Natural killer cell (primary cell): ENCODE data around the gene HCRTR1. TPM values are rescaled to one million over a fixed set of nuclear protein-coding genes. Genes with fewer than 3 reads are reported as not detected.

Experiments
- ATAC-seq, 3 donors: fragments of 150-1000 bp in 2 of 3; fragments of 200-7000 bp in 1 of 3; cut with Tn5 transposase; 1 replicate in 1 of 3; 2 replicates in 2 of 3; pipeline ENCODE4 v1.10.0; 2021; ENCODE audit warnings: mild to moderate bottlenecking in 2 of 3, moderate library complexity in 2 of 3
- DNase-seq, 2 donors: peaks; one replicate each; pipeline versions ENCODE4 v3.0.0 to v3.0.0-alpha.2; 2013 to 2021; ENCODE audit warnings: mixed read lengths in 1 of 2
- H3K27ac ChIP-seq: one replicate; pipeline ENCODE4 v1.5.1; 2013; ENCODE audit warnings: mild to moderate bottlenecking, low read length
- H3K27me3 ChIP-seq: one replicate; pipeline ENCODE4 v1.6.1; 2013; ENCODE audit warnings: low read length; ENCODE audit not compliant: control insufficient read depth, insufficient read depth
- H3K36me3 ChIP-seq: one replicate; pipeline ENCODE4 v1.6.1; 2013; ENCODE audit warnings: low read length; ENCODE audit not compliant: control insufficient read depth, insufficient read depth
- H3K4me1 ChIP-seq: one replicate; pipeline ENCODE4 v1.6.1; 2013; ENCODE audit warnings: low read length; ENCODE audit not compliant: control insufficient read depth, insufficient read depth
- H3K4me3 ChIP-seq: one replicate; pipeline ENCODE4 v1.5.1; 2013; ENCODE audit warnings: low read length
- H3K9me3 ChIP-seq: one replicate; pipeline ENCODE4 v1.6.1; 2013; ENCODE audit warnings: low read length; ENCODE audit not compliant: control insufficient read depth, insufficient read depth
- H3K27ac Mint-ChIP-seq, 2 donors: one replicate each; pipeline ENCODE4 v1.8.0; 2022; ENCODE audit warnings: mild to moderate bottlenecking in 2 of 2, mixed read lengths in 2 of 2, moderate library complexity in 1 of 2
- H3K27me3 Mint-ChIP-seq, 2 donors: one replicate each; pipeline ENCODE4 v1.8.0; 2022; ENCODE audit warnings: low read depth in 2 of 2, mixed read lengths in 2 of 2
- H3K36me3 Mint-ChIP-seq: one replicate; pipeline ENCODE4 v1.8.0; 2022; ENCODE audit warnings: mixed read lengths
- H3K4me1 Mint-ChIP-seq, 2 donors: one replicate each; pipeline ENCODE4 v1.8.0; 2022; ENCODE audit warnings: mixed read lengths in 2 of 2
- H3K4me3 Mint-ChIP-seq: one replicate; pipeline ENCODE4 v1.8.0; 2022; ENCODE audit warnings: mild to moderate bottlenecking, moderate library complexity, mixed read lengths
- H3K9me3 Mint-ChIP-seq, 2 donors: one replicate each; pipeline ENCODE4 v1.8.0; 2022; ENCODE audit warnings: mixed read lengths in 2 of 2
- CTCF ChIP-seq: fragments of 200-600 bp; IDR thresholded peaks from one replicate; pipeline ENCODE4 v1.8.0; 2022; ENCODE audit warnings: antibody characterized with exemption
- WGBS: methylation state at CpG from one replicate; pipeline ENCODE4 v1.1.7; 2013; ENCODE audit warnings: missing lambda C conversion rate; ENCODE audit not compliant: insufficient coverage; 5-methylcytosine and 5-hydroxymethylcytosine counted together
- intact Hi-C: fragments of 100-400 bp; cut with micrococcal nuclease; formaldehyde crosslinking; loops from one replicate; pipeline ENCODE4 v1.14.2; 2022
- total RNA-seq, 4 donors: library from RNA; stranded (reverse); fragments of 120-200 nt in 1 of 4; gene quantifications; one replicate each; pipeline versions ENCODE4 v1.2.3 to v1.2.4, GENCODE V29; 2013 to 2022

Gene HCRTR1
- total RNA-seq, 3 donors from 2014 or later (not counting 1 experiment from before 2014, with no cell fraction given) = not detected

GRCh38 chr1:31588751-31589515 lies 28.6 kb upstream of the HCRTR1 start:
- DNase-seq (no peak), ATAC-seq (no peak)
- H3K27me3 Mint-ChIP-seq = peaks cover 21 to 23% of the 10 kb centered on the region in 2 donors
- intact Hi-C loops = no loop called here
- no peaks in the 10 kb centered on the region for H3K36me3 ChIP-seq
- no peak overlapping the region for H3K27ac ChIP-seq
- peaks cover 4% of the 10 kb centered on the region for H3K27me3 ChIP-seq
- H3K4me1 Mint-ChIP-seq = no peaks in the 10 kb centered on the region
- no peak overlapping the region for H3K4me3 Mint-ChIP-seq
- H3K9me3 ChIP-seq = no peaks in the 10 kb centered on the region
- H3K36me3 Mint-ChIP-seq = no peaks in the 10 kb centered on the region
- WGBS = 41% methylated on average over 62 of the region's 62 CpGs
- H3K9me3 Mint-ChIP-seq = no peaks in the 10 kb centered on the region
- no peak overlapping the region for H3K4me3 ChIP-seq
- H3K27ac Mint-ChIP-seq = no peak overlapping the region
- no peaks in the 10 kb centered on the region for H3K4me1 ChIP-seq
- TF ChIP-seq CTCF = no peak

DNA sequence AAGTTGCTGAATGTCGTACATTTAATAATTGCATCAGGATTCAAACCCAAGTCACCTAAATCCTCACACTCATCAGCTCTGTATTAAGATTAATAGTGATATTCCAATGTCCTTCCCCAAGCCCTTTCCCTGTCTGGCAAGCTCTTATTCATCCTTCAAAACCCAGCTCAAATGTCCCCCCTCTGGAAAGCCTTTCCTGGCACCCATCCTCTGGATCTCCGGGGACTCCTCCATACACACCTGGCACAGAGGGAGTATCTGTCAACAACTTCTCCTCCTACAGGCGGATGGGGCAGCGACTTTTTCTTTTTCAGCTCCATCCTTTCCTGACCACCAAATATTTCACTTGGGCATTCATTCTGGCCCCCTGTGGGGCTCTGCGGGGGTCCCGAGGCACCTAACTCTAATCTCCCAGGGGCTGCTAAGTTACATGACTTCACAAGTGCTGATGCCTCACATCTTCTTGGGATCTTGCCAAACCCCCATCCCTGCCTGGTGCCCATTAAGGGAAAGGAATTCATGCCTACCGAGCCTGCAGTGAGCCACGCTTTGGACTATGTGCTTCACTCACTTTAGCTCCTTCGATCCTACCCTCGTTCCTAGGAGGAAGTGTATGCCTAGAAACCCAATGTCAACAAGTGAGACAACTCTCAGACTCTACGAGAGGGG lies 25.9 kb upstream of the HCRTR1 start:
- no peak for ATAC-seq
- Mint-ChIP-seq H3K4me3 (no peak overlapping the region), H3K4me1 (no peaks in the 10 kb centered on the region), H3K9me3 (no peaks in the 10 kb centered on the region), H3K27me3 (peaks cover 28 to 29% of the 10 kb centered on the region in 2 donors), H3K36me3 (no peaks in the 10 kb centered on the region), H3K27ac (no peak overlapping the region)
- no peak for TF ChIP-seq CTCF
- DNase-seq = no peak
- Histone ChIP-seq H3K9me3 (no peaks in the 10 kb centered on the region), H3K27me3 (peaks cover 4% of the 10 kb centered on the region), H3K4me1 (no peaks in the 10 kb centered on the region), H3K36me3 (no peaks in the 10 kb centered on the region), H3K27ac (no peak overlapping the region), H3K4me3 (no peak overlapping the region)
- intact Hi-C loops = no loop called here
- 88% methylated on average over 11 of the region's 11 CpGs for WGBS

DNA sequence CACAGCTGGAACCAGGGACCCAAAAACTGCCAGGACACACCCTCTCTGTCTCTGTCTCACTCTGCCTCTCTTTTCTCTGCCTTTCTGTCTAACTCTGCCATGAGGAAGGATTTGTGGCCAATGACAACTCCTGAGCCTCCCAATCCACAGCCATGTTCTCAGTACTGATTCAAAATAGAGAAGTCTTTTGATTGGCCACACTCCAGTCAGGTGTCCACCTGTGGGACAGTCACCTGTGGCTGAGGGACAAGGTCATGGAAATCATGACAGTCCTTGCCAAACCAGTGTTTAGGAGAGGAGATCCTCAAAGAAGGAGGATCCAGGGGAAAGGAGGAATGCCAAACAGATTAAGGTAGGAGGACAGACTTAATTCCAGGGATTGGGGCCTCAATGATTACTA lies 25.4 kb upstream of the HCRTR1 start:
- H3K4me3 ChIP-seq = no peak overlapping the region
- TF ChIP-seq CTCF = no peak
- no peak for DNase-seq
- no peaks in the 10 kb centered on the region for H3K4me1 Mint-ChIP-seq
- no peaks in the 10 kb centered on the region for H3K9me3 ChIP-seq
- no peaks in the 10 kb centered on the region for H3K36me3 ChIP-seq
- H3K27ac Mint-ChIP-seq = no peak overlapping the region
- peaks cover 4% of the 10 kb centered on the region for H3K27me3 ChIP-seq
- H3K4me3 Mint-ChIP-seq = no peak overlapping the region
- H3K36me3 Mint-ChIP-seq = no peaks in the 10 kb centered on the region
- H3K27ac ChIP-seq = no peak overlapping the region
- no peaks in the 10 kb centered on the region for H3K4me1 ChIP-seq
- H3K27me3 Mint-ChIP-seq = peaks cover 29 to 34% of the 10 kb centered on the region in 2 donors
- intact Hi-C loops = no loop called here
- no peak for ATAC-seq
- H3K9me3 Mint-ChIP-seq = no peaks in the 10 kb centered on the region
